HG03064 (cell line): ENCODE data around the gene PDRG1.
A peak's percentile ranks its signal among the peaks of the same experiment; 100 is the strongest.

Source experiments
- ATAC-seq: cut with Tn5 transposase; IDR thresholded peaks from one replicate; pipeline ENCODE4 v1.9.1; 2021; ENCODE audit warnings: low read depth; ENCODE audit not compliant: unreplicated experiment

Gene PDRG1

GRCh38 chr20:31951530-31952453, at the start of gene PDRG1:
PDRG1 (minus strand) TSS chr20:31952046; CDS start chr20:31951961, 85 bp downstream.
- ATAC-seq, result peak; percentile 84

GRCh38 chr20:31998246-31998645, 46.4 kb upstream of the PDRG1 start:
- no peak for ATAC-seq

DNA sequence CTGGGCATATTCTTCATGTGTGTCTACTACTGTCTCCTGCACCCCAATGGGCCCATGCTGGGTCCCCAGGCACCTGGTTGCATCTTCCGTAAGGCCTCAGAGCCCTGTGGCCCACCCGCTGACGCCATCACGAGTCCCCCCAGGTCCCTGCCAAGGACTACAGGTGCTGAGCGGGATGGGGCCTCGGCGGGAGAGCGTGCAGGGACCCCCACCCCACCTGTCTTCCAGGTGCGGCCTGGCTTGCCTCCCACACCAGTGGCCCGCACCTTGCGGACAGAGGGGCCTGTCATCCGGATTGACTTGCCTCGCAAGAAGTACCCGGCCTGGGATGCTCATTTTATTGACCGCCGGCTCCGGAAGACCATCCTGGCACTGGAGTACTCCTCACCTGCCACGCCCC, 45.1 kb upstream of the PDRG1 start:
- no peak for ATAC-seq

DNA sequence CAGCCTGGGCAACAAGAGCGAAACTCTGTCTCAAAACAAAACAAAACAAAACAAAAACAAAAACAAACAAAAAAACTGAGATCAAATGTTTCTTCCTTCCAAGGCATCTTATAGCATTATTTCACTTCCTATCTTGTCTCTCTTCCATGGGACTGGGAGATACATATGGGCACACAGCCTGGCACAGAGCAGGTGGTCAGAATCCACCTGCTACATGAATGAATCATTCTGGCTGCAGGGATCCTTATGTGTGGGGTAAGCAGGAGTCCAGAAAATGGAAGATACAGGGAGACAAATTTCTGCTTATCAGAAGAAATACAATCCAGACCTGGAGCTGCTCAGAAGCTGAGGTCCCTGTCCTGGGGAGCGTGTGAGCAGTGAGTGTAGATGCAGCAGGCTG, 40.2 kb upstream of the PDRG1 start:
- no peak for ATAC-seq

DNA sequence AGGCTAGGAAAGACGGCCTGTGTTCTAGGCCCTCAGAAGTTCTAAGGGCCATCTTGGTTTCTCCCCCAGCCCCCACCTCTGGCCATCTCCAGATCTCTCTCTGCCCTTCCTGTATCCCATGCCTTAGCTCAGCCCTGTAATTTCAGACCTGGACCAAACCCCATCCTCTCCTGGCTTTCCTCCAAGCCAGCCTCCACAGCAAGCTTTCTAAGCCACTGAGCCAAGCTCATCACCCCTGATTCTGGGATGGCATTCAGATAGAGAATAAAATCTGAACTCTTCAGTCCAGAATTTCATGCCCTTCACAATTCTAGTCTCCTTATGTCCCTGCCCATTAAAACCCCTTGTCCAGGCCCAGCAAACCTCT, 39.5 kb upstream of the PDRG1 start:
- ATAC-seq, result no peak

GRCh38 chr20:31990641-31991338, 38.9 kb upstream of the PDRG1 start:
- ATAC-seq, result no peak

DNA sequence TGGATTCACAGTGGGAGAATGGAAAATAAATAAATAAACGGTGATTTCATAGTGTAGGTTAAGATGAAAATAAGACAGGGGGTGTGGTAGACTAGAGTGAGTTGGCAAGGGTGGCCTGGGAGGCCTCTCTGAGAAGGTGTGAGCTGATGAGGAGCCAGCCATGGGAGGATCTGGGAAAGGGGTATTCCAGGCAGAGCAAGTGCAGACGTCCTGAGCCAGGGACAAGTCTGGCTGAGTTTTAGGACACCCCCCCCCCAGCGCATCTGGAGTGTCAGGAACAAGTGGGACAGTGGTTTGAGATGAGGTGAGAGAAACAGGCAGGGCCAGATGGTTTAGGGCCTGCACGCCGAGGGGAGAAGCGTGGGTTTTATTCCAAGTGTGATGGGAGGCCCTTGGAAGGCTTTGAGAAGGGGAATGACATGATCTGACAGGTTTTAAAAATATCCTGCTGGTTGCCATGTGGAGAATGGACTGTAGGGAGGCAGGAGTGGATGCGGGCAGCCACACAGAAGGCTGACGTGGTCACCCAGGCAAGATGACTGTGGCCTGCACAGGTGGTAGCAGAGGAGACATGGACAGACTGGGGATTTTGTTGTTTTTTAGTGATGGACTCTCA, 37.3 kb upstream of the PDRG1 start:
- ATAC-seq, result no peak

DNA sequence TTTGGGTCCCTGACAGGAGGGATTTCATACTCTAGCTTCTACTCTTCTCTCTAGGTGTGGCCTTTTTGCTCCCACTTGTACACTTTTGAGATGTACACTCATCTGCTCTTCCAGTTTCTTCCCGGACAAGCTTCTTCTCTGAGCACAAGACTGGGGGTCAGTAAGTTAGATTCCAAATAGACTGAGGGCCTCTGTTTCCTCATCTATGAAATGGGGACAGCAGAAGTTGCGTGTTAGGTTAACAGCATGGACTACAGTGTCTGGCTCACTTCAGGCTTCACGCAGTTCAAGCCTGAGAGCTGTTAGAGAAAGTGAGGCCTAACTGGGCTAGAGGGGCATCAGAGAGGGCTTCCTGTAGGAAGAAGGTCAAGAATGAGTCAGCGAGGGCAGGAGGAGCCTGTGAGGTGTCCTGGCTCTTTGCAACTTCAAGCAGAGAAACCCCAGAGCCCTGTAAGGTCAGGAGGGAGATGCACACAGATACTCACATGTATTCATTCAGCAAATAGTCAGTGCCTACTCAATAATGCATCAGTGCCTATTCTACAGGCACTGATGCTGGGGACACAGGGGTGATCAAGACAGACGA, 36.7 kb upstream of the PDRG1 start:
- no peak for ATAC-seq

- ATAC-seq, result no peak
Measured at GRCh38 chr20:31987744-31988143, 35.9 kb upstream of the PDRG1 start.

GRCh38 chr20:31984981-31985471, 33.2 kb upstream of the PDRG1 start:
- no peak for ATAC-seq

DNA sequence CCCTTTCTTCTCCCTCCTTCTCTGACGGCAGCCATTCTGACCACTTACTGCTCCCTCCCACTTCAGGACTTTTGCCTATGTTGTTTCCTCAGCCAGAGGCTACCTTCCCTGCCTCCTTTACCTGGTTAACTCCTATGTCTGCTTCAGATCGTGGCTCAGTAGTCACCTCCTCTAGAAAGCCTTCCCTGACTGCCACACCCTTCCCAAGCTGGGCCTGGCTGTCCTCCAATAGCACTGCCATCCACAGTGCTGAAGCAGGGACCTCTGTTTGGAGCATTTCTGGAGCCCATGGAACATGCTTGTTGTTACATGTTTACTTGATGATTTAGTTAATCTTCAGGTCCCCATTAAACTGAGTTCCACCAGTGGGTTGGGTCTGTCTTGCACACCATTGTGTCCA, 29.9 kb upstream of the PDRG1 start:
- ATAC-seq, result no peak

DNA sequence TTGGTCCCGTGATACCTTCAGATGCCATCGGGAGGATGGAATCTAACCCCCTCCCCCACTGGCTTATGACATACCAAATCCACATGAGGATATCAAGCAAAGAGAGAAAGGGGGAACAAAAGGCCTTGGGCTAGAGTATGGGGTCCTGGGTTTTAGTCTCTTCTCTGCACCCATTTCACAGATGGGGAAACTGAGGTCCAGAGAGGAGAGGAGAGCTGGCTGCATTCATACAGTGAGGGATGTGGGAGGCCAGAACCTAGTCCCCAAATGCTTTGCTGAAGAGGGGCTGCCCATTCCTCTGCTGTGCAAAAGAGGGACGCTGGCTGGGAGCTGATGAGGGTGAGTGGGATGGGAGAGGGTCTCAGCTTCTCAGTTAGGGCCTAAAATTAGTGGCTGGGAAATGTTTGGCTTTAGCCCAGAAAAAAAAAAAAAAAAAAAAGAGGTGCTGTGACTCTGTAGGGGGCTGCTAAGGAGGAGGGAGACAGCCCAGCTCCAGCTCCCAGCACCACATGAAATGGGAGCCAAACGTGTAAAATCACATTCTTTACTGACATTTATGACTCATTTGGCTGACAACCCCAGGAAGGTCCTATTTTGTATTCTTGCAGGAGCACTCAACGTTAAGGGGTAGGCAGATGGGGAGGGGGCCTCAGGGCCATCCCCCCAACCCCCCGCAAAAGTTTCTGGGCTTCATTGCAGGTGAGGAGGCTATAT, 28.0 kb upstream of the PDRG1 start:
- ATAC-seq, result no peak

DNA sequence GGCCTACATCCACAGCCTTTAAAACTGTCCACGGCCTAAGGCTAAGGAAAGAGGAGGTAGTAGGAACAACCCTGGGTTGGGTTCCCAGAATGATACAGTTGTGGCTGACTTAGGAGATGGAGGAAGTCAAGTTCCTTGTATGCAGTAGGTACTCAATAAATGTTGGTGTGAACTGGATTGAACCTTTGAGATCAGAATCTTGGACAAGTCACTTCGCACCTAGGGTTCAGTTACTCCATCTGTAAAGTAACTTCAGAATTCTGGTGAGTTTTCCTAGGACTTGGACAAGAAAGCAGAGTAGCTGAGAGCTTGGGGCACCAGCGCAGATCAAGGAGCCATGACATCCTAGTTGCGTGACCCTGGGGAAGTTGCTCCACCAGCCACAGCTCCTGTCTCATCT, 25.2 kb upstream of the PDRG1 start:
- ATAC-seq, result no peak

- no peak for ATAC-seq
Measured at GRCh38 chr20:31975874-31976273, 24.0 kb upstream of the PDRG1 start.

DNA sequence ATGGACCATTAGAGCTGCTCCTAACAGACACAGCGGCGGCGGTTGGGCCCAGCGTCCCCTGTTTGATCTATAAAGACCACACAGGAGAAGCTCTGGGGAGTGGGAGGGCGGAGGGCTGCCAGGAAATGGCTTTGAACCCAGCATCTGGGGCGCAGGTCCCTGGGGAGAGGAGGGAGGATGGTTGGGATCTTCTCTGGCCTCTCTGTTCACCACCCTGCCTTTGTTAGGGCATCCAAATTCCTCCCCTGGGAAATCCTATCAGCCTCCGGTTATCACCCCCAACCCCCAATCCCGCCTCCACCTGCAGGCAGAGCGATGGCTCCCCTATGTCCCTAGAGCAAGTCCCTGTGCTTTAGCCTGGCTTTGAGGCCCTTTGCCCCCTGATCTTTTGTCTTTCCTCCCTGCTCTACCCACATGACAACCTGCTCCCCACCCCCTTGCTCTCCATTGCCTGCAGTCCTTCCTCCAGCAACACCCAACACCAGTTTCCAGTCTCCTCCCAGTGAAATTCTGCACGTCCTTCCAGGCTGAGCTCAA, 23.2 kb upstream of the PDRG1 start:
- ATAC-seq, result no peak

GRCh38 chr20:31974296-31974695, 22.4 kb upstream of the PDRG1 start:
- ATAC-seq, result no peak

DNA sequence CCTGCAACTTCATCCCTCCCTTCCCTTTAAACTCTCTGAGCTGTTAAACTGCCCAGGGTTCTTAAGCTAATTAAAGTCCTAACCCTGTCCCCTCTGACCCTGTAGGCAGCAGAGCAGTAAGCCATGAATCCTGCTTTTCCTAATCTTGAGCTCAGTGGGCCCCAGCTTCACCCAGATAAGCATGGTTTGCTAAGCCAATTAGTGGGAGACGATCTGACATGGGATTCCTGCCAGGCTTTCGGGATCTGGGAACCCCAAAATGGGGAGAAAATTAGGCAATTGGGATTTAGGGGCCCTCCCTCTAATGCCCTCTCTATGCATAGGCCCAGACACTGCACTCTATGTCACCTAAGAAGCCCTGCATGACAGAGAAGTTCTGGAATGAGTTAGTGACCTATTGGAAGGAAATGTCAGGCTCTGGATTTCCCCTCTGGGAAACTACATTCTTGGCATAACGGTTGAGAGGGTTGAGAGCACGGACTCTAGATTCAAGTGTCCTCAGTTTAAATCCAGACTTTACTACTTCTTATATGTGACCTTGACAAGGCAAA, 20.7 kb upstream of the PDRG1 start:
- no peak for ATAC-seq

DNA sequence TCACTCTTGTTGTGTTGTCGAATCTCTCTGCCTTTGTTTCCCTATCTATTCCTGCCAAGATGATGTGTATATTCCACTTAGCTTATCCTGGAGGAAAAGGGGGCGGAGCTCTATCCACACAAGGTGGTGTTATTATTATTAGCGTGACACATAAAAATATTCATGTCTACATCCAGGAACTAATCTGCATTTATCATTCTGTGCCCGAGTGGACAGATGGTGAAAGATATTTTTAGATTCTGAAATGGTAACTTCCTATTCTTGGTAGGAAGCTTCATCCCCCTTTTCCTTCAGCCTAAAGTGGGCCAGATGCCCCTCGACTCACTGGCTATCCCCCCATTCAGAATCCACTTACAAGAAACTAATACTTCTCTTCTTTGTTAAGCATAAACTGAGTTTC, 18.1 kb upstream of the PDRG1 start:
- no peak for ATAC-seq

GRCh38 chr20:31968291-31969126, 16.7 kb upstream of the PDRG1 start:
- no peak for ATAC-seq
